ENCODE measurements around the gene CROCC. TPM values are rescaled to one million over a fixed set of nuclear protein-coding genes. Genes with fewer than 3 reads are reported as not detected.

Gene CROCC
- total and polyA plus RNA-seq, 8 donors, result 14.0 to 942 (median 29.9) TPM

DNA sequence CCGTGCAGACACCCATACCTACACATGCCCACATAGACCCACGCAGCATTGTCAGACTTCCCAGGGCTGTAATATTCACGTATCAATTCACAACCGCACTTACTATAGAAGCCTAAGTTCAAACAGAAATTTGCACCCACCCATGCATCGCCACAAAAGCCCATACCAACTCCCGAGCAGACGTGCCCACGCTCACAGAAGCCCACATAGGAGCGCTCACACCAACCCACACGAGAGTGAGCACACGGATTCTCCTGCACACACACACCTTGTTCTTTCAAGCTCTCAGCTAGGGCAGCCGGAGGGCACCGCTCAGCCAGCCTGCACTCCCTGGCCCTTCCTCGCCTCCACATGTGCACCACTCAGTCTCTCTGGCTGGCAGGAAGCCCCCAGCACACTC is 54.1 kb downstream of the CROCC start:
- 80 to 85% (median 83%) methylated on average over 14 of the region's 14 CpGs for WGBS, 5 donors
- intact Hi-C loops (cut with DNase I; ENCODE audit: low total_unique reads), result no loop called here
- H3K27me3 ChIP-seq, result peaks cover 0 to 18% (median 11%) of the 10 kb centered on the region in 3 donors
- no peak for DNase-seq
- no peak overlapping the region for H3K4me3 ChIP-seq
- H3K36me3 ChIP-seq, result peaks cover 0 to 8% (median 1%) of the 10 kb centered on the region in 4 donors
- H3K4me1 ChIP-seq, result peaks cover 12 to 39% (median 24%) of the 10 kb centered on the region in 4 donors
- no peak for TF ChIP-seq EP300 (IDR thresholded peaks at IDR 0.05)
- TF ChIP-seq, protein P1, sequence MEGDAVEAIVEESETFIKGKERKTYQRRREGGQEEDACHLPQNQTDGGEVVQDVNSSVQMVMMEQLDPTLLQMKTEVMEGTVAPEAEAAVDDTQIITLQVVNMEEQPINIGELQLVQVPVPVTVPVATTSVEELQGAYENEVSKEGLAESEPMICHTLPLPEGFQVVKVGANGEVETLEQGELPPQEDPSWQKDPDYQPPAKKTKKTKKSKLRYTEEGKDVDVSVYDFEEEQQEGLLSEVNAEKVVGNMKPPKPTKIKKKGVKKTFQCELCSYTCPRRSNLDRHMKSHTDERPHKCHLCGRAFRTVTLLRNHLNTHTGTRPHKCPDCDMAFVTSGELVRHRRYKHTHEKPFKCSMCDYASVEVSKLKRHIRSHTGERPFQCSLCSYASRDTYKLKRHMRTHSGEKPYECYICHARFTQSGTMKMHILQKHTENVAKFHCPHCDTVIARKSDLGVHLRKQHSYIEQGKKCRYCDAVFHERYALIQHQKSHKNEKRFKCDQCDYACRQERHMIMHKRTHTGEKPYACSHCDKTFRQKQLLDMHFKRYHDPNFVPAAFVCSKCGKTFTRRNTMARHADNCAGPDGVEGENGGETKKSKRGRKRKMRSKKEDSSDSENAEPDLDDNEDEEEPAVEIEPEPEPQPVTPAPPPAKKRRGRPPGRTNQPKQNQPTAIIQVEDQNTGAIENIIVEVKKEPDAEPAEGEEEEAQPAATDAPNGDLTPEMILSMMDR (IDR thresholded peaks at IDR 0.05), result no peak
- no peak for TF ChIP-seq POLR2AphosphoS5 (IDR thresholded peaks at IDR 0.05)
- TF ChIP-seq POLR2A (IDR thresholded peaks at IDR 0.05), result no peak
- no peaks in the 10 kb centered on the region for H3K9me3 ChIP-seq
- H3K27ac ChIP-seq, result no peak overlapping the region

DNA sequence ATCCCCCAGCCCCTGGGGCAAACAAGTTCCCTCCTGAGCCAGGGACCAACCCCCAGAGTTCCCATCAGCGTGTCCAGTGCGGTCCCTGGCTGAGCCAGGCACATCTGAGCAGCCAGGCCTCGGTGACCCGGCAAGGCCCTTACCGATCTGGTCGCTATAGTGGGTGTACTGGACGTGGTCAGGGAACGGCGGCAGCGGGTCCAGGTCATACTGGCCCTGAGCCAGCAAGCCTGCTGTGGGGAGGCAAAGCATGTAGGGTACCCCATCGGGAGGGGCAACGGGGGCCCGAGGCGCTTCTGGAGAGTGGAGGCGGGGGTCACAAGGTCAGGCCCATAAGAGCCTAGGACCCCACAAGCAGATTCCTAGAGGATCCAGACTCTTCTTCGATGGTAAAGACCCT is 55.2 kb downstream of the CROCC start:
- 82 to 88% (median 86%) methylated on average over 16 of the region's 16 CpGs for WGBS, 5 donors
- peaks cover 12 to 34% (median 20%) of the 10 kb centered on the region in 4 donors for H3K4me1 ChIP-seq
- H3K9me3 ChIP-seq, result no peaks in the 10 kb centered on the region
- H3K4me3 ChIP-seq, result no peak overlapping the region
- no peak for TF ChIP-seq POLR2AphosphoS5 (IDR thresholded peaks at IDR 0.05)
- TF ChIP-seq, protein P1 (IDR thresholded peaks at IDR 0.05), result no peak
- no peak for DNase-seq
- intact Hi-C loops (cut with DNase I; ENCODE audit: low total_unique reads), result no loop called here
- H3K36me3 ChIP-seq, result no peaks in the 10 kb centered on the region
- peaks cover 0 to 28% (median 14%) of the 10 kb centered on the region in 3 donors for H3K27me3 ChIP-seq
- H3K27ac ChIP-seq, result no peak overlapping the region

DNA sequence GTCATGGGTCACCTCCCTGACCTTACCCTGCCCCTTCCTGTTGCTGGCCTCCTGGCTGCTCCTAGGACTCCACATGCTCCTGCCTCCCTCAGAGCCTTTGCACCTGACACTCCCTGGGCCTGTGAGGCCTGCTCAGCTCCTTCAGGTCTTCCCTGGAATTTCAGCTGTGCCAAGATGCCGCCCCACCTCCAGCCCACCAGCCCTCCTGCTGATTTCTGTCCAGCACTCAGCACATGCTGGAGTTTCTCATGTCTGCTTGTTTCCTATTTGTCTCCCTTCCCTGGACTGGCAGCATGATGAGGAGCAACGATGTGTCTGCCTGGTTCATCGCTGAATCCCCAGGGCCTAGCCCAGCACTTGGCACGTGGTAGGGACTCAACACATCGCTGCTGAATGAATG is 55.6 kb downstream of the CROCC start:
- H3K27me3 ChIP-seq, result peaks cover 0 to 28% (median 14%) of the 10 kb centered on the region in 3 donors
- peaks cover 12 to 33% (median 18%) of the 10 kb centered on the region in 4 donors for H3K4me1 ChIP-seq
- TF ChIP-seq, protein P1 (IDR thresholded peaks at IDR 0.05), result no peak
- TF ChIP-seq EP300 (IDR thresholded peaks at IDR 0.05), result no peak
- no peak for TF ChIP-seq POLR2A (IDR thresholded peaks at IDR 0.05)
- TF ChIP-seq POLR2AphosphoS5 (IDR thresholded peaks at IDR 0.05), result no peak
- intact Hi-C loops (cut with DNase I; ENCODE audit: low total_unique reads), result no loop called here
- H3K9me3 ChIP-seq, result no peaks in the 10 kb centered on the region
- peak overlapping the region in 1 of 5 donors; percentile 83 for H3K27ac ChIP-seq
- no peak overlapping the region for H3K4me3 ChIP-seq
- H3K36me3 ChIP-seq, result no peaks in the 10 kb centered on the region
- 89 to 97% (median 93%) methylated on average over 5 of the region's 5 CpGs for WGBS, 5 donors
- DNase-seq, result no peak

DNA sequence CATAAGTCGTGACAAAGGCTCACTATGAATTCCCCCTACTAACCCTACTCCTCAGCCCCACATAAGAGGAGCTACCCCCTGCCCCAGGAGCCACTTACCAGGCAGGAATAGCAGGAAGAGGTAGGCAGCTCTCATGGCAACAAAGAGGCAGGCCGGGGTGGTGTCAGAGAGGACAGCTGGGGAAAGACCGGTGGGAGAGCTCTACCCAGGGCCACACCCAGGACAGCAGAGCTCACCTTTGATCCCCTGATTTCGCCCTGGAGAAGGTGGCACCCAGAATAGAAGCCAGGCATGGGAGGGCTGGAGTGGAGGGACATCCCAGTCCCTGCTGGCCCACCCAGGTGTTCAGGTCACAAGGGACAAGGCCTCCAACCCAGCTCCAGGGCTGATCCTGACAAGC is 56.4 kb downstream of the CROCC start:
- Histone ChIP-seq H3K4me1 (peaks cover 12 to 33% (median 18%) of the 10 kb centered on the region in 4 donors), H3K9me3 (no peaks in the 10 kb centered on the region), H3K27me3 (peaks cover 0 to 28% (median 14%) of the 10 kb centered on the region in 3 donors), H3K36me3 (no peaks in the 10 kb centered on the region), H3K27ac (peak overlapping the region in 2 of 5 donors; percentile 15 to 83), H3K4me3 (no peak overlapping the region)
- intact Hi-C loops (cut with DNase I; ENCODE audit: low total_unique reads), result no loop called here
- 71 to 88% (median 76%) methylated on average over 4 of the region's 4 CpGs for WGBS, 5 donors
- no peak for DNase-seq
- no peak for TF ChIP-seq POLR2AphosphoS5 (IDR thresholded peaks at IDR 0.05)
- TF ChIP-seq EP300 (IDR thresholded peaks at IDR 0.05), result no peak
- TF ChIP-seq, protein P1 (IDR thresholded peaks at IDR 0.05), result no peak
- no peak for TF ChIP-seq POLR2A (IDR thresholded peaks at IDR 0.05)
